Measurements from ENCODE around the gene CLDN11.

Gene CLDN11

DNA sequence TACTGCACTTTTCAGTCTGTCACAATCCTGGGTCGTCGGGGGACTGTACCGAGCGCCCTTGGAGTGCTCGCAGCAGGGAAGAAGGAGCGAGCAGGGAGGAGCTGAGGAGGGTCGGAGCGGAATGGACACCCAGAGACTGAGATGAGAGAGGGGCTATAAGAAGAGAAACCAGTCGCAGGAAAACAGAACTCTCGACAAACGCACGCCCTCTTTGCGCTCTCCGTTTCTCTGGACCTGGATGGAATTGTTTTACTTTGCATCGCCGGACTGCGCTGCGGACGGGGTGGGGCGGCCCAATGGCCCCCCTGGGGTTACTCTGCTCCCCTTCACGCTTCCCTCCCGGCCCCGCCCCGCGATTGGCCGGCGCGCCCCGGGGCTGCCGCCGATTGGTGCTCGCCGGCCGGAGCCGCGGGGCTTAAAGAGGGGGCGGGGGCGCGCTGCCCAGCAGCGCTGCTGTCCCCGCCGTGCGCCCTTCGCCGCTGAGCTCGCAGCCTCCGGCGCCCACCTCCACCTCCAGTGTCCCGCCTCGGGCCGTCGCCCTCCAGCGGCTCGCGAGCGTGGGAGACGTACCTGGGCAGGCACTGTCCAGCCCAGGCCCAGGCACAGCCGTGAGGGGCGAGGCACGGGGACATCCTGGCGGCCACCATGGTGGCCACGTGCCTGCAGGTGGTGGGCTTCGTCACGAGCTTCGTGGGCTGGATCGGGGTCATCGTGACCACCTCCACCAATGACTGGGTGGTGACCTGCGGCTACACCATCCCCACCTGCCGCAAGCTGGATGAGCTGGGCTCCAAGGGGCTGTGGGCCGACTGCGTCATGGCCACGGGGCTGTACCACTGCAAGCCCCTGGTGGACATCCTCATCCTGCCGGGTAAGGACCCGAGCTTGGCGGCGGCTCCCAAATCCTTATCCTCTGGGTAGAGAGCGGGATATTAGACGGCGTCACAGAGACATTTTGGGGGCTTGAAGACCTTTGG is at the start of gene CLDN11:
TSS of gene CLDN11 (plus strand) at position 447 of the 977 bp plus-strand sequence. CDS start at position 646, 199 bp downstream.
- H3K27ac Mint-ChIP-seq = no peak within 1 kb of the TSS
- H3K36me3 Mint-ChIP-seq = no peaks in the 10 kb centered on the region
- H3K4me3 Mint-ChIP-seq = peak within 1 kb of the TSS; percentile 87
- peaks cover 14% of the 10 kb centered on the region for H3K4me1 Mint-ChIP-seq (ENCODE audit: low read depth)
- peaks cover 24% of the 10 kb centered on the region for H3K27me3 Mint-ChIP-seq
- H3K9me3 Mint-ChIP-seq (ENCODE audit: low read depth) = no peaks in the 10 kb centered on the region

DNA sequence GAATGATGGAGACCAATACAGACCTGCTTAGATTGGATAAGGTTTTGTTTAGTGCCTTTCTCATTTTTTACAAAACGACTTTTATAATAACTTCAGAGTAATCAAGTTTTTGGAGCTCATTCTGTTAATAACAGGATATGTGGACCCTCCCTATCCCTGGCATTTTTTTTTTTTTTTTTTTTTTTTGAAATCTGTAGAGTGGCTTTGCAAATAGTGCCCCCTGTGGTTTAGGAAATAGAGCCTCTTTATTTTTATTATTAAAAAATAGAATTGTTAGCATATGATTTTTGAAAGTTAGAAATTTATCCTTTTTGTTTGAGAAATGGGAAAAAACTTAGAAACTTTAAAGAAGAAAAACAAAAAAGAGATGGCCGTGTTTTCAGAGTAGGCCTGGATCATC is 49.7 kb upstream of the CLDN11 start:
- Mint-ChIP-seq H3K4me3 (no peak overlapping the region), H3K36me3 (peaks cover 13% of the 10 kb centered on the region), H3K27me3 (no peaks in the 10 kb centered on the region), H3K4me1 (ENCODE audit: low read depth) (peaks cover 53% of the 10 kb centered on the region), H3K27ac (no peak overlapping the region), H3K9me3 (ENCODE audit: low read depth) (no peaks in the 10 kb centered on the region)

DNA sequence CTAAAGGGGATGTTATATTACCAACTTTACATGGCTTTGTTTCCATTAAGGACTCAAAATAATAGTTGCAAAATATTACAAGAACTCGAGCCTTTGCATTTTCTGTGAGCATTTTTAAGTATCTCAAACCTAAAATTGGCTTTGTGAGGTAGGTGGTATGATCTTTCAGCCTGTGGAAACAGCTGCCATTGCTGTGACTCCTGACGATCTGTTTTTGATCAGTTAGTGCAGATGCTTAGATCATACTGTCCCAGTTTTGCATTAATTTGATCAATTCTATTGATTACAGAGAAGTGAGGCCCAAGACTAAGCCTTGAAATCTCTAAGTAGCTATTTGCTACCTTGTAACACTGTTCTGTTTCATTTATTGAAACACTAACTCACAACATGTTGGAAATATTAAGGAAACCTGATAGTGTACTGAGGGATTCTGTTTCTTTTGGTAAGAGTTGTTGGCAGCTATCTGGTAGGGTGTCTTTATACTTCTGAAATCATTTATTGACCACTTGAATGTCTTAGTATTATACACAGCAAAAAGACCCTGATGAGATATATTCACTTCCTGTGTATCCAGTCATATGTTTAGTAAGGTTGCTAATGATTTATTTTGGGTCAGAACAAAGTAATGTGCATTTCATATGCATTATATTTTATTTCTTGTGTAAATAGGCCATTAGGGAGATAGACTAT is 46.3 kb upstream of the CLDN11 start:
- H3K27me3 Mint-ChIP-seq = no peaks in the 10 kb centered on the region
- no peak overlapping the region for H3K27ac Mint-ChIP-seq
- H3K4me1 Mint-ChIP-seq (ENCODE audit: low read depth) = peaks cover 52% of the 10 kb centered on the region
- peaks cover 2% of the 10 kb centered on the region for H3K36me3 Mint-ChIP-seq
- no peak overlapping the region for H3K4me3 Mint-ChIP-seq
- H3K9me3 Mint-ChIP-seq (ENCODE audit: low read depth) = no peaks in the 10 kb centered on the region

DNA sequence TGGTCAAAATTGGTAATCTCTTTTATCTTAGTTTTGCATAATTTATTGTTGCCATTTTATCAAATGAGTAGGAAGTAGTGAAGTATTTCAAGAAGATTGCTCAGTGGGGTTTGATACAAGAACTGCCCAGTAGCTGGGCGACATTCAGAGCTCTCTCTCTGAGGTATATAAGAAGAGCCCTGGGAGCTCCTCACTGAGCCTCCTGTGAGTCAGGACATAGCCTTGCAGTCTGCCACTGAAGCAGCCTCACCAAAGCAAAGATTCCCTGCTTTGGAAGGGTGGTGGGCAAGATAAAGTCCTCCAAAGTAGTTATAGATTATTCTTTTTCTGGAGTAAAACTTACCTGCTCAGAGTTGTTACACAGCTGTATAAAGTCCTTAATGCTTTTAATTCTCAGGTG is 35.1 kb upstream of the CLDN11 start:
- H3K4me1 Mint-ChIP-seq (ENCODE audit: low read depth) = peaks cover 9% of the 10 kb centered on the region
- no peak overlapping the region for H3K4me3 Mint-ChIP-seq
- H3K9me3 Mint-ChIP-seq (ENCODE audit: low read depth) = no peaks in the 10 kb centered on the region
- H3K27ac Mint-ChIP-seq = peak overlapping the region; percentile 16
- no peaks in the 10 kb centered on the region for H3K27me3 Mint-ChIP-seq
- H3K36me3 Mint-ChIP-seq = peaks cover 22% of the 10 kb centered on the region

DNA sequence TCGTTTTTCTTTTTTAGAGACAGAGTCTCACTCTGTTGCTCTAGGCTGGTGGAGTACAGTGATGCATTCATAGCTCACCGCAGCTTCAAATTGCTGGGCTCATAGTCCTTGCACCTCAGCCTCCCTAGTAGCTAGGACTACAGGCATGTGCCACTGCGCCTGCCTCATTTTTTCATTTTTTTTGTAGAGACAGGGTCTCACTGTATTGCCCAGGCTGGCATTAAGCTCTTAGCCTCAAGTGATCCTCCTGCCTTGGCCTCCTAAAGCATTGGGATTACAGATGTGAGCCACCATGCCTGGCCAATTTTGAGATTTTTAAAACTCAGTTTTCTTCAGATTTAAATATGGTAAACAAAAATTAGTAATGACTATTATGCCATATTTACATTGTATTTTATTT is 32.2 kb upstream of the CLDN11 start:
- Mint-ChIP-seq H3K9me3 (ENCODE audit: low read depth) (no peaks in the 10 kb centered on the region), H3K36me3 (peaks cover 25% of the 10 kb centered on the region), H3K4me1 (ENCODE audit: low read depth) (peaks cover 6% of the 10 kb centered on the region), H3K4me3 (no peak overlapping the region), H3K27ac (no peak overlapping the region), H3K27me3 (no peaks in the 10 kb centered on the region)

DNA sequence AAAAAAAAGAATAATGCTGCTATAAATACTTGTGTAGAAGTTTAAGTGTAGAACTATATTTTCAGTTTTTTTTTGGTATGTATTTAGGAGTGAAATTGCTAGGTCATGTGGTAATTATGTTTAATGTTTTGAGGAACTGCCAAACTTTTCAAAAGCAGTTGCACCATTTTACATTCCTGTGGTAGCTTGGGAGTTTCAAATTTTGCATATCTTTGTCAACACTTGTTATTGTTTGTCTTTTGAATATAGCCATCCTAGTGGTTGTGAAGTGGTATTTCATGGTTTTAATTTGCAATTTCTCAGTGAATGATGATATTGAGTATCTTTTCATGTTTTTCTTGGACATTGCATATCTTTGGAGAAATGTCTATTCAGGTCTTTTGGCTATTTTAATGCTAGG is 30.7 kb upstream of the CLDN11 start:
- H3K27me3 Mint-ChIP-seq = no peaks in the 10 kb centered on the region
- peaks cover 6% of the 10 kb centered on the region for H3K4me1 Mint-ChIP-seq (ENCODE audit: low read depth)
- H3K4me3 Mint-ChIP-seq = no peak overlapping the region
- H3K27ac Mint-ChIP-seq = no peak overlapping the region
- no peaks in the 10 kb centered on the region for H3K9me3 Mint-ChIP-seq (ENCODE audit: low read depth)
- peaks cover 28% of the 10 kb centered on the region for H3K36me3 Mint-ChIP-seq

DNA sequence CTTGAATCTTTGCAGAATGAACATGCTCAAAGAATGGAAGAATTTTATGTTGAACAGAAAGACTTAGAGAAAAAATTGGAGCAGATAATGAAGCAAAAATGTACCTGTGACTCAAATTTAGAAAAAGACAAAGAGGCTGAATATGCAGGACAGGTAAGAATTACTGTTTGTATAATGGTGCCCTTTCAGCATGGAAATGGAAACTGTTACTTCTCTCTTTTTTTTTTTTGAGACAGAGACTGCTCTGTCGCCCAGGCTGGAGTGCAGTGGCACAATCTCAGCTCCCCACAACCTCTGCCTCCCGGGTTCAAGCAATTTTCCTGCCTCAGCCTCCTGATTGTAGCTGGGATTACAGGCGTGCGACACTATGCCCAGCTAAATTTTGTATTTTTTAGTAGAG is 27.6 kb upstream of the CLDN11 start:
- H3K36me3 Mint-ChIP-seq = peaks cover 21% of the 10 kb centered on the region
- H3K27me3 Mint-ChIP-seq = no peaks in the 10 kb centered on the region
- H3K4me1 Mint-ChIP-seq (ENCODE audit: low read depth) = peaks cover 3% of the 10 kb centered on the region
- H3K27ac Mint-ChIP-seq = no peak overlapping the region
- no peak overlapping the region for H3K4me3 Mint-ChIP-seq
- no peaks in the 10 kb centered on the region for H3K9me3 Mint-ChIP-seq (ENCODE audit: low read depth)

DNA sequence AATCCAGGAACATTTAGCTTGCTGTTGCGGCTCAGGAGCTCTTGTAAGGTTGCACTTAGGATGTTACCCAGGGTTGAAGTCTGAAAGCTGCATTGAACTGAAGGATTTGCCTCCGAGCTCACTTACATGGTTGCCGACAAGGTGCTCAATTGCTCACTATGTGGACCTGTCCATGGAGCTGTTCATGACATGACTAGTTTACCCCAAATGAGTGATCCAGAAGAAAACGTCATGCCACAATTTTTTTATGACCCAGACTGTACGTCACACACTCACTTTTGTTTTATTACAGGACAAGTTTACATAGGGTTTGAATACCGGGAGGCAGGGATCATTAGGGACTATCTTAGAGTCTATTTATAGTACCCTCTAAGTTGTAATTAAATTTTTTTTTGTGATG is 21.0 kb upstream of the CLDN11 start:
- no peaks in the 10 kb centered on the region for H3K27me3 Mint-ChIP-seq
- H3K4me3 Mint-ChIP-seq = no peak overlapping the region
- H3K27ac Mint-ChIP-seq = no peak overlapping the region
- peaks cover 2% of the 10 kb centered on the region for H3K4me1 Mint-ChIP-seq (ENCODE audit: low read depth)
- H3K9me3 Mint-ChIP-seq (ENCODE audit: low read depth) = no peaks in the 10 kb centered on the region
- H3K36me3 Mint-ChIP-seq = peaks cover under 1% of the 10 kb centered on the region

DNA sequence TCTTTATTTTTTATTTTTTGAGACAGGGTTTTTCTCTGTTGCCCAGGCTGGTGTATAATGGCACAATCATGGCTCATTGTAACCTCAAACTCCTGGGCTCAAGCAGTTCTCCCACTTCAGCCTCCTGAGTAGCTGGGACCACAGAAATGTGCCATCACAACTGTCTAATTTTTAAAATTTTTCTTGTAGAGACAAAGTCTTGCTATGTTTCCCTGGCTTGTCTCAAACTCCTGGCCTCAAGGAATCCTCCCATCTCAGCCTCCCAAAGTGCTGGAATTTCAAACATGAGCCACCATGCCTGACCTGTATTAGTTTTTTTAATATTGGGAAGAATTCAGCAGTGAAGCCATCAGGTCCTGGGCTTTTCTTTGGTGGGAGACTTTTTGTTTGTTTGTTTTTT is 13.6 kb upstream of the CLDN11 start:
- Mint-ChIP-seq H3K4me3 (no peak overlapping the region), H3K36me3 (peaks cover 3% of the 10 kb centered on the region), H3K9me3 (ENCODE audit: low read depth) (no peaks in the 10 kb centered on the region), H3K4me1 (ENCODE audit: low read depth) (no peaks in the 10 kb centered on the region), H3K27ac (no peak overlapping the region), H3K27me3 (no peaks in the 10 kb centered on the region)

DNA sequence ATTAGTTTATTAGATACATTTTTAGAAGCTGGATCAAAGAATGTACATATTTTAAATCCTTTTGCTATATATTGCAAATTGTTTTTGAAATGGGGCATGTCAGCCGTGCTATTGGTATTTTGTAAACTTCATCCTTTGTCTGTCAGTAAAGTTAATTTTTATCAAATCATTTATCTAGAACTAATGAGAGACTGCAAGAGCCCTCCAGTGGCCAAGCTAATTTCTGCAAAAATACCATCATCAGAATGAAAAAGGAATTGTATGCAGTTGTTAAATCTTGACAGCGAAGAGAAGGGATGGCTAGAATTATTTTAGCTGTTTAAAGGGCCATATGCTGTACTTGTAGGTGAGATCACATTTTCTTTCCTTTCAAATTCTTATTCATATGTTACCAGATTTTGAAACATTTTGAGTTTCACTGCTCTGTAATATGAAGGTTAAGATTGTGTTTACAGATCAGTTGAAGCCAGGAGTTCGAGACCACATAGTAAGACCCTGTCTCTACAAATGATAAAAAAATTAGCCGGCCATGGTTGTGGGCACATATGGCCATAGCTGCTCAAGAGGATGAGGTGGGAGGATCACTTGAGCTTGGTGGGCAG is 8.1 kb upstream of the CLDN11 start:
- Mint-ChIP-seq H3K4me1 (ENCODE audit: low read depth) (no peaks in the 10 kb centered on the region), H3K27me3 (no peaks in the 10 kb centered on the region), H3K27ac (no peak overlapping the region), H3K9me3 (ENCODE audit: low read depth) (no peaks in the 10 kb centered on the region), H3K4me3 (no peak overlapping the region), H3K36me3 (no peaks in the 10 kb centered on the region)

DNA sequence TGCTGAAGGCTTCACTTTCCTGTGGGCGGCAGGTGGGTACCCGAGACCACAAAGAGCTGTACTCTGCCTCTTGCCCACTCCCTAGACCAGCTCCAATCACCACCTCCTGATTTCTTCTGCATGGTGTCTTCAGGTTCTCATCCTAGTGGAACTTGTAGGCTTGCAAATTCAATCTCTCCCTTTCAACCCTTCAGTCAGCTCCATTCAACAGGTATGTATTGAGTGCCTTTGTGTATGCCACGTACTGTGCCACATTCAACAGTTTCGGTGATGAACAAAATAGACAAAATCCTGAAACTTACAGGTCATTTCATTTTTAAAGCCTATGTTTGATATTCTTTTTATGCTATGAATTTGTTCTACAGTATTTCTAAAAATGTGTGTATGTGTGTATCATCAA is 5.4 kb upstream of the CLDN11 start:
- Mint-ChIP-seq H3K9me3 (ENCODE audit: low read depth) (no peaks in the 10 kb centered on the region), H3K36me3 (no peaks in the 10 kb centered on the region), H3K27ac (no peak overlapping the region), H3K27me3 (peaks cover 12% of the 10 kb centered on the region), H3K4me3 (no peak overlapping the region), H3K4me1 (ENCODE audit: low read depth) (peaks cover 3% of the 10 kb centered on the region)

DNA sequence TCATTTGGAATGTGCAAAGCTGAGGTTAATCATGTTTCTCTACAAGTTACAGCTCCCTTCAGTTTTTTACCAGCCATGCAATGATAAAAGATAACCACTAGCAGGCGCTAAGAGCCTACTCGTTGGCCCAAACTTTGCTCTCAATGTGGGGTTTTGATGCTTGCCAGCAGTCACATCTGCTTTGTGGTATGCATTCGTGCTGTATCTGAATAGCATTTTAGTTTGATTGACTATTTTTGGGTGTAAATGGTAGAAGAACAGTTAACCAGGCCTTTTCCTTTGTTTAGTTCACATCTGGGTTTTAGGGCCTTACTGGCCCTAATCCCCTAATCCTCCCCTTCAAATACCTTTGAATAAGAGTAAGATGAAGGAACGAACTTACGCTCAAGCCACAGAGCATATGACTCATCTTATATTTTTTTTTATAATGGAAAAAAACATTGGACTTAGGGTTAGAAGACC is 4.4 kb upstream of the CLDN11 start:
- Mint-ChIP-seq H3K9me3 (ENCODE audit: low read depth) (no peaks in the 10 kb centered on the region), H3K27ac (no peak overlapping the region)

DNA sequence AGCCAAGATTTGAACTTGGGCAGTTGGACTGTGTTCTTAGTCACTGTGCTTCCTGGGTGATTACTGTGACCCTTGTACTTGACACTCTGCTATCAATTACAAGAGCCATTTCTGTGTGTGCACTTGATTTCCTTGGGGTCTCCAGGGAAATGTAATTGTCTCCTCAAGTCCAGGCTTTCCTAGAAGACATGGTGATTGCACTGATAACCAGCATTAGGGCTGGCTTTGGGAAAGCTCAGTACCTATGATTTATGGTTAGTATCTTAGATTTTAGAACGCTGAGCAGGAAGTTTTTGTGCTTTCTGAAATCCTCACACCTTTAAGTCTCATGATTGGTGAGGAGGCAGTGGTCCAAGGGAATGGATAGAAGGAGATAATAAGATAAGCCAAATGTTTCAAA is 1.6 kb upstream of the CLDN11 start:
- Mint-ChIP-seq H3K4me3 (peak overlapping the region; percentile 1), H3K27me3 (peaks cover 24% of the 10 kb centered on the region), H3K9me3 (ENCODE audit: low read depth) (no peaks in the 10 kb centered on the region), H3K4me1 (ENCODE audit: low read depth) (peaks cover 14% of the 10 kb centered on the region), H3K27ac (no peak overlapping the region), H3K36me3 (no peaks in the 10 kb centered on the region)

More for the DNA sequence above, 4.4 kb upstream of the CLDN11 start:
- Mint-ChIP-seq H3K36me3 (no peaks in the 10 kb centered on the region), H3K27me3 (peaks cover 14% of the 10 kb centered on the region), H3K4me3 (no peak overlapping the region), H3K4me1 (ENCODE audit: low read depth) (peaks cover 6% of the 10 kb centered on the region)

DNA sequence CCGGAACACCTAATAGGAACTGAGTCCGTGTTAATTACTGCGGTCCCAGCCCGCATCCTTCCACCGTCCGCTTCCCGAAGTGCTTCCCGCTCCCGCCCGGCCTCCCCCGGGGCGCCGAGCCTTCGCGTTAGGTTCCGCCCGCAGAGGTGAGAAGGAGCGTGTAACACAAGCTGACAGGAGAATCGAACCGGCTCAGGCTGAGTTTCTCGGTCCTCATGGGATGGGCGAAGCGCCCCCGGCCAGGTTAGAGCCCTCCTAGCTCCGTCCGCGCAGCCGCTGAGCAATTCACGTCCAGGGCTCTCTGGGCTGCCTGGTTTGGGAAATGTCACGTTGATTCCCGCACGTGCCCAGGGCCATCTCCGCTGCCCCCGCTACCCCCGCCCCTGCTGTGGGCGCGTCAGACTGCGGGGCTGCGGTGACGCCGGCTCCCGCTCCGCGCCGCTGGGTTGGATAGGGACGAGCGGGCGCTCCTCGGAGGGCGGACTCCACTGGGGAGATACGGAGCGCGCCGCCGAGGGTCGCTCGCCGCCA is 954 bp downstream of the CLDN11 start:
- Mint-ChIP-seq H3K36me3 (peaks cover 2% of the 10 kb centered on the region), H3K27me3 (peaks cover 26% of the 10 kb centered on the region), H3K9me3 (ENCODE audit: low read depth) (no peaks in the 10 kb centered on the region), H3K27ac (no peak overlapping the region), H3K4me3 (peak overlapping the region; percentile 52), H3K4me1 (ENCODE audit: low read depth) (peaks cover 14% of the 10 kb centered on the region)

All from activated naive CD8-positive, alpha-beta T cell (primary cell).